ENCODE results near the gene SLC7A14. TPM values are rescaled to one million over a fixed set of nuclear protein-coding genes. Genes with fewer than 3 reads are reported as not detected.

Gene SLC7A14
- total RNA-seq, 4 donors from 2014 or later: not detected

DNA sequence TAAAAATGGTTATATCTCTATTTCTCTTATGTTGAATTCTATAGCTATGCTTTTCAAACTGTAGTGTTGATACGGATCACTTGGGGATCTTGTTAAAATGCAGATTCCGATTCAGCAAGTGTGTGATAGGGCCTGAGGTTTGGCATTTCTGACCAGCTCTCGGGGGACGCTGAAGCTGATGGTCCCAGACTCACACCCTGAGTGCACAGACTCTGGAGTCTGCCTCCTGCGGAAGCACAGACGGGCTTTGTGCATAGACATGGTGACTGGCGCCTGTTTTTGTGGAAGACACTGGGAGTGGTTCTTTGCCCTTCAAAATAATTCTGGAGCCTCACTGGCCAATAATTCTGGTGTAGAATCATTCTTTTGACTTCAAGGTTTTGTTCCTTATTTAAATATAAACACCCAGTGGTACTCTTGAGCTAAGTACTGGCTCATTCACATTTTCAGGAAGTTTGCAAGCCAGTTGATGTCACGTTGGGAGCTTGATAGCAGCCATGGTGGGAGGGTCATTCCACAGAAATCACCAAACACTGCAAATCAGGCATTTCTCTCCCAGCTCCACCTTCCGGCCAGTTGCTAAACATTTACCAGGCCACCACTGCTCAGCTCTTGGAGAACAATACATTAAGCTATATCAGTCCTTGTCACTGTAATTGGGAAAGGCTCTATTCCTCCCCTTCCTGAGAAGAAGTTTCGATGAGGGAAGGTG lies 148.0 kb downstream of the SLC7A14 start:
- no peak for DNase-seq (ENCODE audit: low spot score in 2 of 2)
- Histone ChIP-seq H3K27me3 (no peaks in the 10 kb centered on the region), H3K4me1 (no peaks in the 10 kb centered on the region), H3K9me3 (no peaks in the 10 kb centered on the region), H3K27ac (no peak overlapping the region), H3K4me3 (no peak overlapping the region), H3K36me3 (no peaks in the 10 kb centered on the region)
- 81% methylated on average over 10 of the region's 10 CpGs for WGBS
- TF ChIP-seq POLR2AphosphoS5 (IDR thresholded peaks at IDR 0.05): no peak
- no peak for TF ChIP-seq POLR2A (IDR thresholded peaks at IDR 0.05)

- Histone ChIP-seq H3K4me3 (no peak overlapping the region), H3K27ac (no peak overlapping the region), H3K36me3 (no peaks in the 10 kb centered on the region), H3K9me3 (no peaks in the 10 kb centered on the region), H3K27me3 (no peaks in the 10 kb centered on the region), H3K4me1 (no peaks in the 10 kb centered on the region)
- no peak for TF ChIP-seq POLR2AphosphoS5 (IDR thresholded peaks at IDR 0.05)
- no peak for TF ChIP-seq EP300 (IDR thresholded peaks at IDR 0.05)
- TF ChIP-seq, protein P1, sequence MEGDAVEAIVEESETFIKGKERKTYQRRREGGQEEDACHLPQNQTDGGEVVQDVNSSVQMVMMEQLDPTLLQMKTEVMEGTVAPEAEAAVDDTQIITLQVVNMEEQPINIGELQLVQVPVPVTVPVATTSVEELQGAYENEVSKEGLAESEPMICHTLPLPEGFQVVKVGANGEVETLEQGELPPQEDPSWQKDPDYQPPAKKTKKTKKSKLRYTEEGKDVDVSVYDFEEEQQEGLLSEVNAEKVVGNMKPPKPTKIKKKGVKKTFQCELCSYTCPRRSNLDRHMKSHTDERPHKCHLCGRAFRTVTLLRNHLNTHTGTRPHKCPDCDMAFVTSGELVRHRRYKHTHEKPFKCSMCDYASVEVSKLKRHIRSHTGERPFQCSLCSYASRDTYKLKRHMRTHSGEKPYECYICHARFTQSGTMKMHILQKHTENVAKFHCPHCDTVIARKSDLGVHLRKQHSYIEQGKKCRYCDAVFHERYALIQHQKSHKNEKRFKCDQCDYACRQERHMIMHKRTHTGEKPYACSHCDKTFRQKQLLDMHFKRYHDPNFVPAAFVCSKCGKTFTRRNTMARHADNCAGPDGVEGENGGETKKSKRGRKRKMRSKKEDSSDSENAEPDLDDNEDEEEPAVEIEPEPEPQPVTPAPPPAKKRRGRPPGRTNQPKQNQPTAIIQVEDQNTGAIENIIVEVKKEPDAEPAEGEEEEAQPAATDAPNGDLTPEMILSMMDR (IDR thresholded peaks at IDR 0.05): no peak
- no peak for TF ChIP-seq POLR2A (IDR thresholded peaks at IDR 0.05)
- 65% methylated on average over 4 of the region's 4 CpGs for WGBS
- no peak for DNase-seq (ENCODE audit: low spot score in 2 of 2)
Measured at GRCh38 chr3:170437176-170437575, 148.7 kb downstream of the SLC7A14 start.

GRCh38 chr3:170436697-170437096 lies 149.2 kb downstream of the SLC7A14 start:
- no peaks in the 10 kb centered on the region for H3K9me3 ChIP-seq
- no peaks in the 10 kb centered on the region for H3K4me1 ChIP-seq
- no peak overlapping the region for H3K27ac ChIP-seq
- no peaks in the 10 kb centered on the region for H3K36me3 ChIP-seq
- H3K27me3 ChIP-seq: no peaks in the 10 kb centered on the region
- no peak for TF ChIP-seq EP300 (IDR thresholded peaks at IDR 0.05)
- TF ChIP-seq POLR2AphosphoS5 (IDR thresholded peaks at IDR 0.05): no peak
- H3K4me3 ChIP-seq: no peak overlapping the region
- no peak for DNase-seq (ENCODE audit: low spot score in 2 of 2)
- 93% methylated on average over 2 of the region's 2 CpGs for WGBS

GRCh38 chr3:170432416-170432815 lies 153.5 kb downstream of the SLC7A14 start:
- TF ChIP-seq EP300 (IDR thresholded peaks at IDR 0.05) (no peak), POLR2A (IDR thresholded peaks at IDR 0.05) (no peak), POLR2AphosphoS5 (IDR thresholded peaks at IDR 0.05) (no peak)
- TF ChIP-seq, protein P1 (IDR thresholded peaks at IDR 0.05): no peak
- Histone ChIP-seq H3K4me1 (no peaks in the 10 kb centered on the region), H3K9me3 (no peaks in the 10 kb centered on the region), H3K27ac (no peak overlapping the region), H3K27me3 (no peaks in the 10 kb centered on the region), H3K36me3 (no peaks in the 10 kb centered on the region), H3K4me3 (no peak overlapping the region)
- WGBS: 90% methylated on average over 12 of the region's 14 CpGs
- no peak for DNase-seq (ENCODE audit: low spot score in 2 of 2)

- H3K9me3 ChIP-seq: no peaks in the 10 kb centered on the region
- no peaks in the 10 kb centered on the region for H3K36me3 ChIP-seq
- no peak for DNase-seq (ENCODE audit: low spot score in 2 of 2)
- no peak overlapping the region for H3K4me3 ChIP-seq
- H3K27me3 ChIP-seq: no peaks in the 10 kb centered on the region
- no peaks in the 10 kb centered on the region for H3K4me1 ChIP-seq
- TF ChIP-seq EP300 (IDR thresholded peaks at IDR 0.05) (no peak), POLR2A (IDR thresholded peaks at IDR 0.05) (no peak), POLR2AphosphoS5 (IDR thresholded peaks at IDR 0.05) (no peak)
- TF ChIP-seq, protein P1 (IDR thresholded peaks at IDR 0.05): no peak
- no peak overlapping the region for H3K27ac ChIP-seq
- WGBS: 96% methylated on average over 3 of the region's 3 CpGs
Measured at GRCh38 chr3:170431054-170431453, 154.8 kb downstream of the SLC7A14 start.

- Histone ChIP-seq H3K36me3 (no peaks in the 10 kb centered on the region), H3K27me3 (no peaks in the 10 kb centered on the region), H3K4me3 (no peak overlapping the region), H3K9me3 (no peaks in the 10 kb centered on the region), H3K27ac (no peak overlapping the region), H3K4me1 (no peaks in the 10 kb centered on the region)
- no peak for DNase-seq (ENCODE audit: low spot score in 2 of 2)
- 82% methylated on average over 1 of the region's 1 CpG for WGBS
- TF ChIP-seq POLR2A (IDR thresholded peaks at IDR 0.05) (no peak), EP300 (IDR thresholded peaks at IDR 0.05) (no peak), POLR2AphosphoS5 (IDR thresholded peaks at IDR 0.05) (no peak)
- TF ChIP-seq, protein P1 (IDR thresholded peaks at IDR 0.05): no peak
Measured at GRCh38 chr3:170429050-170429449, 156.8 kb downstream of the SLC7A14 start.
